ENCODE results near the gene FAM181B.
"Not testable (repeated sequence)": the region's sequence is repeated elsewhere in the genome, so short reads cannot be mapped to it uniquely, and the experiment has no call there.

FAM181B gene

DNA sequence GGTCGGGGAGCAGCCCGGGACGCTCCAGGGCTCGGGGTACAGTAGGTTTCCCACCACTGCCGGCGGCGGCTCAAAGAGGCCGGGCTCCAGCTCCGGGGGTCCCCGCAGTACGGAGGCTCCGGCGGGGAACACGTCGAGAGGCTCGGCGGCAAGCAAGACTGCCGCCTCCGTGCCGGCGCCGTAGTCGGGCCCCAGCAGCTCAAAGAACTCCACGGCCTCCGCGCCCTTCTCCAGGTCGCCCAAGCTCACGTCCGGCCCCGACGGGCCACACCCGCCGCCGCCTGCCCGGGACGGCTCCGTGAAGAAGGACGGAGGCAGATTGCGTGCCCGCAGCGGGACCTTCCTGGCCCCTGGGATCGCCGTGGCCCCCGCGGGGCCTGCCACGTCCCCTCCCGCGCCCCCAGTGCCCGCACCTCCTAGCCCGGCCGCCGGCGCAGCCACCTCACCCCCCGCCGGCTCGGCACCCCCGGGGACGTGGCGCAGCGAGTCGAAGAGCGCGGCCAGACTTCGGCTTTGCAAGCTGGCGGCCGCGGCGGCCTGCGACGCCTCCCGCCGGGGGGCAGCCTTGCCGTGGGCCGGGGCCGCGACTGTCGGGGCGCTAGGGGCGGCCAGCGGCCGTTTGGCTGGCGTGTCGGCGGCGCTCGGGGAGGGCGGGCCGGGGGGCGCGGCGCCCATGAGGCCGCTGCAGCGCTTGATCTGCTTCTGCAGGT is 775 bp downstream of the FAM181B start:
- peak in 1 of 2 donors; percentile 1 for DNase-seq (ENCODE audit: low read depth in 2 of 2)

- no peak for DNase-seq (ENCODE audit: low read depth in 2 of 2)
These were observed 1.3 kb downstream of the FAM181B start for GRCh38 chr11:82732348-82732733.

GRCh38 chr11:82731691-82732277 is 1.9 kb downstream of the FAM181B start:
- DNase-seq (ENCODE audit: low read depth in 2 of 2) = no peak

DNA sequence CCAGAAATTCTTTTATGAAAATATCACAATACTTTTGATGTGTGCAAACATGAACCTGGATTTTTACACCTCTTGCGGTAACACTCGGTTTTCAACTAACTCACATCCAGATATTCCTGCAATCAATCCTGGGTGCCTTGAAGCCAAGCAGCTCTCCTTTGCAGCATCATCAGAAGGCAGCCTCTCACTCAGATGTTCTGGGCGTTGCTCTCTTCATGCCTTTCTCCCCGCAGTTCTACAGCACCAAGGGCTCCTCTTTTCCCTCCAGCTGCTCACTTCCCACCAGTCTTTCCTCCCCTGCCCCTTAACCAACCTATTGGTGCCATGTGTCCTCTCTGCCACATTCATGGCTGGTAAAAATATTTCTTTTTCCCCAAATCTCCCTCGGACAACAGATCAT is 2.9 kb downstream of the FAM181B start:
- no peak for DNase-seq (ENCODE audit: low read depth in 2 of 2)

- no peak for DNase-seq (ENCODE audit: low read depth in 2 of 2)
These were observed 3.4 kb downstream of the FAM181B start for GRCh38 chr11:82730286-82730685.

- no peak for DNase-seq (ENCODE audit: low read depth in 2 of 2)
These were observed 9.6 kb downstream of the FAM181B start for GRCh38 chr11:82724026-82724425.

DNA sequence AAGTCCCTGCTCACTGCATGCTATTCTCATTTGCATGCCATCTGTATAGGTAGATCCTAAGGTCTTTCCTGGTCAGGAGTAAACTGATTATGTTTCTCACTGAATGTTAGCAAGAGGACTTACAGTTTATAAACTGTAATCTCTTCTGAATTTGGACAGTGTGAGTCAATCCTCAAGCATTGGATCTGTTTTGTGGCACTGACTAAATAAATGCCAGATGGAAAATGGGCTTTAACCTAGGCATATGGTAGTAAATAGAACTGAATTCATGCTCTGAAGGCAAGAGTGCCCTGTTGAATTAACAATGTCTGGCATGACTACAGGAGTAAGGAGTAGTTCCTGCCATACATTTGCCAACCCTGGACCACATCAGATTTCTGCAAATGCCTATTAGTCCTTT is 11.4 kb downstream of the FAM181B start:
- no peak for DNase-seq (ENCODE audit: low read depth in 2 of 2)

- DNase-seq (ENCODE audit: low read depth in 2 of 2) = no peak
These were observed 13.2 kb downstream of the FAM181B start for GRCh38 chr11:82720267-82721065.

GRCh38 chr11:82719361-82720105 is 14.1 kb downstream of the FAM181B start:
- DNase-seq (ENCODE audit: low read depth in 2 of 2) = no peak

DNA sequence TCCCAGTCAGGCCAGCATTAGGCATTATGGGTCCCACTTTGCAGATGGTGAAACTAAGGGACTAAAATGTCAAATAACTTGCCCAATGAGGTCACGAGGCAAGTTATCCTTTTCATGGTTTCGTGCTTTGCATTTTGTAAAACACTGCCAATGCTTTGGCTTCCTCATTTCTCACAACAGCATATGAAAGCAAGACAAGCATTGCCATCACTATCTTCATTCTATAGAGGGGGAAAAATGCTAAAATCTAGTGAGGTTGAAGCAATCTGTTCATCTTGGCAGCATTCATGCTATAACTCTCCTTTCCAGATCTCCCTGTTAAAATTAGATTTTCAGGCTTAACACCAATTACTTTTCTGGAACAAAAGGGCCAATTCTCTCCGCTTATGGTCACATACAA is 14.8 kb downstream of the FAM181B start:
- DNase-seq (ENCODE audit: low read depth in 2 of 2) = no peak

DNA sequence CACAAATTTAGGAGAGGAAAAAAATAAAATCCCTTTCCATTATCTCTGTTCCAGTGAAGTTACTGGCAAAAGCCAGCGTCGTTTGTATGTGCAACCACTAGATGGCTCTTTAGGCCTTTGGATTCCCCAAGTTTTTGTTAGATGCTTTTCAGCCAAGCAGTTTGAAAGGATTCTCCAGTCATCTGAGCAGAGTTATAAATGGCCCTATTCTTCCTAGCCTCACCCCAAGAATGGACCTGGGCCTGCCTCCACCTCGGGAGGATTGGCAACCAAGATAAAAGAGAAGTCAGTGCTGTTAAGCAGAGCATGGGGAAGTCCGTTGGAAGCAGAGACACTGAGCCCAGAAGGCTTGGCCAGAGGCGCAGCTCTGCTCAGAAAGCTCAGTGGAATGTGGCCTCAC is 15.4 kb downstream of the FAM181B start:
- no peak for DNase-seq (ENCODE audit: low read depth in 2 of 2)

- no peak for DNase-seq (ENCODE audit: low read depth in 2 of 2)
These were observed 19.1 kb downstream of the FAM181B start for GRCh38 chr11:82714346-82715174.

- no peak for DNase-seq (ENCODE audit: low read depth in 2 of 2)
These were observed 22.0 kb downstream of the FAM181B start for GRCh38 chr11:82711648-82712047.

DNA sequence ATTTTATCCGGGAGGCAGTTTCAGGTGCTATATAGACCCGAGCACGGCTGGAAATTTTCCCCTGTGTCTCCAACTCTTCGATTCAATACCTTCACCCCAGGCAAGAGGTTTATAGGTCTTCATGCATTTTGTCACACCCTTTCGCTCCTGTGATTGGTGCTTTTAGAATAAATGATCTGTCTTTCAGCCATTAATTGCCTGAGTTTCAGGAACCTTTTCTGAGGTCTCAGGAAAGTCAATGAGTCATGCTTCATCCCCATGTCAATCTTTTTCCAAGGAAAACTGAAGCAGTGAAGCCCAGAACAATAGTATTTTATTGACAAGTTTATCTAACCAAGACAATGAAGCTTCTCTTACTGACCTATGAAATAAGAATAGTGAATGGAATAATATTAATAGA is 29.9 kb downstream of the FAM181B start:
- no peak for DNase-seq (ENCODE audit: low read depth in 2 of 2)

GRCh38 chr11:82703226-82703625 is 30.4 kb downstream of the FAM181B start:
- no peak for DNase-seq (ENCODE audit: low read depth in 2 of 2)

DNA sequence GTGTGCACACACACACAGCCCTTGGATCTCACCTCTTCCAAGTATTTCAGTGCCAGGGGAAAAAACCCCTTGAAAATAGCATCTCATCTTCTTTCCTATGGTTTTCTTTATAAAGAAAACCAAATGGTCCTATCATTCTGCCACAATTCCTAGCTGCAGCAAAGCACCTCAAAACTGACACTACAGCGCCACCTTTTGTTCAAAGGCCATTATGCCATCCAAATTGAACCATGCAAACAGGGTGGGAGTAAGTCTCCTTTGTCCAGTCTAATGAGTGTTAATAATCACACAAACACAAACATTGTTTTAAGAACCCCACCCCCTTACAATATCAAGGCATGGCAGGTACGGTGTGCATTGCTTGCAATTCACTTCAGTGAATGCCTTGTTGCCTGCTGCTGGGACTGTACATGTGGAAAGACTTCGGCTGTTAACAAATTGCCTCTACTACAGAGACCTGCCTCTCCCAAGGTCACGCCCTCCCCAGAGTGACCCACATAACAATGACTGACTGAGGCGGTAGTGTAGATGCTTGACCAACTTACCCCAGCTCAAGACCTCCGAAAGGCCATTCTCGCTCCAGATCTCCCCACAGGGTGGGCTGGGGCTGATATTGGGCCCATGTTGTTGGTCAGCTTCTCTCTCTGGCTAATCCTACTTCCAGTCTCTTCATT is 31.7 kb downstream of the FAM181B start:
- no peak for DNase-seq (ENCODE audit: low read depth in 2 of 2)

DNA sequence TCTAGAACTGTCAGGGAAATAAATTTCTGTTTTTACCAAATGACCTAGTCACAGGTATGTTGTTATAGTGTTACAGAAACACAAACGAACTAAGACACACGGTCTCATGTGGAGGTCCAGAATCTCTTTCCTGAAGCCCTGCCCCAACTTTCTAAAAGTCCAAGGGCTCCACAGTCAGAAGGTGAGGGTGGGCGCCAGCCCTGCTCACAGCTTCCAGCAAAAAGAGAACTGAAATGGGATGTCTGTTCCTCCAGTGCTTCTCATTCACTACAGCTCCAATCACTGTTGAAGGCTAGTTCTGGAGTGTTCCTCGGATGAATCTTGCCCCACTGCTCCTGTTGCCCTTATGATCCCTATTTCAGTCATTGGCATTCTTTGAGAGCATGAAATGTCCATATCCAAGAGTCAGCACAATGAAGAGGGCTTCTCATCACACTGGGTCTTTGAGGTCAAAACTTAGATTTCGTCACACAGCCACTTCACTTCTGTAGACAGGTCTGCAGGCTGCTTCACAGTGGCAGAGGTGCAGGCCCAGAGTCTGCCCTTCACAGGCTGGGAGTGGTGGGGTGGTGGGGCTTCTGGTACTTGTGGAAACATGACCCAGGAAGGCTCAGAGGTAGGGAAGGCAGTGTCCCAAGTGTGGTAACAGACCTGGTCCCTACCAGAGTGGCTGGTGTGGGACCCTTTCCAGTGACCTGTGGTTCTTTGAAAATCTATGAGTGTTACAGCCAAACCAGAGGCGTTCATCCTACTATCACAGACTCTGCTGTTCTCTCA is 34.9 kb downstream of the FAM181B start:
- no peak for DNase-seq (ENCODE audit: low read depth in 2 of 2)

DNA sequence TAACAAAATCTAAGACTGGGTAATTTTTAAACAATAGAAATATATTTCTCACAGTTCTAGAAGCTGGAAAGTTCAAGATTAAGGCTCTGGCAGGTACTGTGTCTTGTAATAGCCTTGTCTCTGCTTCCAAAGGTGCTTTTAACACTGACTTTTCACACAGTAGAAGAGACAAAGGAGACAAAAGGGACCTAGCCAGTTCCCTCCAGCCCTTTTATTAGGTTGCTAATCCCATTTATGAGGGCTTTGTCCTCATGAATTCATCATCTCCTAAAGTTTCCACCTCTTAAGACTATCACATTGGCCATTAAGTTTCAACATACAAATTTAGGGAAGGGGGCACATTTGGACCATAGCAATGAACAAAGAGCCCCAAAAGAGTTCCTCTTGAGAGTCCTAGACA is 40.7 kb downstream of the FAM181B start:
- no peak for DNase-seq (ENCODE audit: low read depth in 2 of 2)

- DNase-seq (ENCODE audit: low read depth in 2 of 2) = not testable (repeated sequence)
These were observed 44.3 kb downstream of the FAM181B start for GRCh38 chr11:82689347-82689746.

- no peak for DNase-seq (ENCODE audit: low read depth in 2 of 2)
These were observed 47.5 kb downstream of the FAM181B start for GRCh38 chr11:82686211-82686610.

All from stimulated activated CD4-positive, alpha-beta T cell treated with anti-CD3 and anti-CD28 coated beads, Interleukin-1b, Interleukin-23, amount 100 ng/mL, for 4 hours (primary cell).